CD14-positive monocyte (primary cell): Measurements from ENCODE around the gene POTEB. TPM values are rescaled to one million over a fixed set of nuclear protein-coding genes. Genes with fewer than 3 reads are reported as not detected.

Experiments
- polyA plus RNA-seq, 3 donors: library from polyadenylated mRNA; depleted of rRNA in 1 of 3; unstranded in 2 of 3; stranded (reverse) in 1 of 3; fragments of 300-500 nt in 2 of 3; fragments of >200 nt in 1 of 3; fragmentation: Illumina TruSeq in 2 of 3; gene quantifications; 1 replicate in 2 of 3; 2 replicates in 1 of 3; pipeline ENCODE4 v1.2.3, GENCODE V29; 2012 to 2021
- small RNA-seq: library from RNA; depleted of rRNA; stranded (forward); fragments of <200 nt; gene quantifications from one replicate; pipeline ENCODE3, GENCODE V24; 2012; ENCODE audit warnings: low read depth; ENCODE audit not compliant: insufficient read length

The POTEB gene
- polyA plus RNA-seq, 3 donors, result not detected

Small RNAs within 50 kb of the gene (small RNA-seq; reads per million reads assigned to genes)
- not detected for gene MIR3118-4
- gene RNU6-631P, result not detected

Other genes with a start within 250 kb of the POTEB start
- under 1 TPM in 1 of 3 donors, not detected in 2; 0.18 TPM for gene OR4M2, start 202.8 kb upstream of the POTEB start, polyA plus RNA-seq